HG03039 (cell line): ENCODE measurements around the gene VIPR2.
"Not testable (repeated sequence)": the region's sequence is repeated elsewhere in the genome, so short reads cannot be mapped to it uniquely, and the experiment has no call there.

ENCODE experiments used
- ATAC-seq: cut with Tn5 transposase; IDR thresholded peaks from one replicate; pipeline ENCODE4 v1.9.1; 2021; ENCODE audit warnings: mild to moderate bottlenecking, moderate library complexity; ENCODE audit not compliant: unreplicated experiment

VIPR2 gene

DNA sequence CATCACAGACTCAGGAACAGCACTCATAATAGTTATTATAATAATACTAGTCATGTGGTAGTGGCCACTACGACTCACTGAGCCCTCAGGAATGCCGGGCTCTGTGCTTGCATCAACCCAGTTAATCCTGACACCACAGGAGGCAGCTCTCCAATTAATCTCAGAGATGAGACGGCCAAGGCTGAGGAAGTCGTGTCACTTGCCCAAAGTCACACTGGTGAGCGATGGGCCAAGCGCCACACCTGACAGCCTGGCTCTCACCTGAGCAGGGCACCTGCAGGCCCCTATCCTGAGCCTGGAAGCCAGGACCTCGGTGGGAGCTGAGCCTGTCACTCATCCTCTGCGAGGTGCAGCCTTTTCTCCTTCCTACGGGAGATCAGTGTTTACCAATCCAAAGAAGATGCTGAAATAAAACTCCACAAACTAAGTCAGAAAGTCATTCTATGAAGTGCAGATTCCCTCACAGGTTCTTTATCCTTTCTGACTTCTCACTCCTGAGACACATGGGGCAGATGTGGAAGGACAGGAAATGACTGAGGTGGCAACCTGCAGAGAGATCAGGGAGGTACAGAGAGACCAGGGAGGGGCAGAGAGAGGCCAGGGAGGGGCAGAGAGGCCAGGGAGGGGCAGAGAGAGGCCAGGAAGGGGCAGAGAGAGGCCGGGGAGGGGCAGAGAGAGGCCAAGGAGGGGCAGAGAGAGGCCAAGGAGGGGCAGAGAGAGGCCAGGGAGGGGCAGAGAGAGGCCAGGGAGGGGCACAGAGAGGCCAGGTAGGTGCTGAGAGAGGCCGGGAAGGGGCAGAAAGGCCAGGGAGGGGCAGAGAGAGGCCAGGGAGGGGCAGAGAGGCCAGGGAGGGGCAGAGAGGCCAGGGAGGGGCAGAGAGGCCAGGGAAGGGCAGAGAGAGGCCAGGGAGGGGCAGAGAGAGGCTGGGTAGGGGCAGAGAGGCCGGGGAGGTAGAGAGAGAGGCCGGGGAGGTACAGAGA lies 38.5 kb downstream of the VIPR2 start:
- ATAC-seq = no peak

- no peak for ATAC-seq
These were observed 39.4 kb downstream of the VIPR2 start for GRCh38 chr7:159105066-159105780.

GRCh38 chr7:159104188-159104920 lies 40.3 kb downstream of the VIPR2 start:
- no peak for ATAC-seq

- no peak for ATAC-seq
These were observed 41.1 kb downstream of the VIPR2 start for GRCh38 chr7:159103382-159104187.

GRCh38 chr7:159102681-159103381 lies 41.8 kb downstream of the VIPR2 start:
- no peak for ATAC-seq

- ATAC-seq = not testable (repeated sequence)
These were observed 43.0 kb downstream of the VIPR2 start for GRCh38 chr7:159101661-159102091.

- not testable (repeated sequence) for ATAC-seq
These were observed 43.6 kb downstream of the VIPR2 start for GRCh38 chr7:159101083-159101395.

DNA sequence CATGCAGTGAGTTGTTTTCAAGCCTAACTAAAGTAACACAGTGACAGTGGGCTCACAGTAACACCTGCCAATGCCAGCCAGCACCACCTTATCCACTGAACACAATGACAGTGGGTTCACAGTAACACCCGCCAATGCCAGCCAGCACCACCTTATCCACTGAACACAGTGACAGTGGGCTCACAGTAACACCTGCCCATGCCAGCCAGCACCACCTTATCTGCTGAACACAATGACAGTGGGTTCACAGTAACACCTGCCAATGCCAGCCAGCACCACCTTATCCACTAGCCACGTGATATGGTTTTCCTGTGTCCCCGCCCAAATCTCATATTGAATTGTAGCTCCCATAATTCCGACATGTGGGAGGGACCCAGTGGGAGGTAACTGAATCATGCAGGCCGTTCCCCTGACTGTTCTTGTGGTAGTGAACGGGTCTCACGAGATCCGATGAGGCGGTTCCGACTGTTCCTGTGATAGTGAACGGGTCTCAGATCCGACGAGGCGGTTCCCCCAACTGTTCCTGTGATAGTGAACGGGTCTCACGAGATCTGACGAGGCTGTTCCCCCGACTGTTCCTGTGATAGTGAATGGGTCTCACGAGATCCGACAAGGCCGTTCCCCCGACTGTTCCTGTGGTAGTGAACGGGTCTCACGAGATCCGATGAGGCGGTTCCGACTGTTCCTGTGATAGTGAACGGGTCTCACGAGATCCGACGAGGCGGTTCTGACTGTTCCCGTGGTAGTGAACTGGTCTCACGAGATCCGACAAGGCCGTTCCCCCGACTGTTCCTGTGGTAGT lies 44.2 kb downstream of the VIPR2 start:
- ATAC-seq = not testable (repeated sequence)

- ATAC-seq = no peak
These were observed 44.9 kb downstream of the VIPR2 start for GRCh38 chr7:159099711-159100231.

- no peak for ATAC-seq
These were observed 45.6 kb downstream of the VIPR2 start for GRCh38 chr7:159098811-159099655.

DNA sequence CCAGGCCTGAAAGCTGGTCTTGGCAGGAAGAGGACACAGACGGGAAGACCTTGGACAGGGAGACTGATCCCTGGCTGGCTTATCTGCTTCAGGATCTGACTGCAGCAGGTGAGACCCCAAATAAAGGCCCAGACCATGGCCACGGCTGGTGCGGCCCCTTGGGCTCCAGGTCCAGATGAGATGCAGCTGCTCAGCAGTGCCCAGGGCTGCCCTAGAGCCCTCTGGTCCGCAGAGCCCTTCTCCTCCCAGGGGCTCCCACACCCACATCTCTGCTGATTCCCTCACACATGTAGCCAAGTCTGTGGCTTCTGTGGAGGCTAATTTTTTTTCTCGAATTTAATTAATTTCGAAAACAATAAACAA lies 46.3 kb downstream of the VIPR2 start:
- no peak for ATAC-seq

- no peak for ATAC-seq
These were observed 46.8 kb downstream of the VIPR2 start for GRCh38 chr7:159097661-159098423.

GRCh38 chr7:159096736-159097581 lies 47.7 kb downstream of the VIPR2 start:
- no peak for ATAC-seq

GRCh38 chr7:159095979-159096411 lies 48.7 kb downstream of the VIPR2 start:
- ATAC-seq = no peak

DNA sequence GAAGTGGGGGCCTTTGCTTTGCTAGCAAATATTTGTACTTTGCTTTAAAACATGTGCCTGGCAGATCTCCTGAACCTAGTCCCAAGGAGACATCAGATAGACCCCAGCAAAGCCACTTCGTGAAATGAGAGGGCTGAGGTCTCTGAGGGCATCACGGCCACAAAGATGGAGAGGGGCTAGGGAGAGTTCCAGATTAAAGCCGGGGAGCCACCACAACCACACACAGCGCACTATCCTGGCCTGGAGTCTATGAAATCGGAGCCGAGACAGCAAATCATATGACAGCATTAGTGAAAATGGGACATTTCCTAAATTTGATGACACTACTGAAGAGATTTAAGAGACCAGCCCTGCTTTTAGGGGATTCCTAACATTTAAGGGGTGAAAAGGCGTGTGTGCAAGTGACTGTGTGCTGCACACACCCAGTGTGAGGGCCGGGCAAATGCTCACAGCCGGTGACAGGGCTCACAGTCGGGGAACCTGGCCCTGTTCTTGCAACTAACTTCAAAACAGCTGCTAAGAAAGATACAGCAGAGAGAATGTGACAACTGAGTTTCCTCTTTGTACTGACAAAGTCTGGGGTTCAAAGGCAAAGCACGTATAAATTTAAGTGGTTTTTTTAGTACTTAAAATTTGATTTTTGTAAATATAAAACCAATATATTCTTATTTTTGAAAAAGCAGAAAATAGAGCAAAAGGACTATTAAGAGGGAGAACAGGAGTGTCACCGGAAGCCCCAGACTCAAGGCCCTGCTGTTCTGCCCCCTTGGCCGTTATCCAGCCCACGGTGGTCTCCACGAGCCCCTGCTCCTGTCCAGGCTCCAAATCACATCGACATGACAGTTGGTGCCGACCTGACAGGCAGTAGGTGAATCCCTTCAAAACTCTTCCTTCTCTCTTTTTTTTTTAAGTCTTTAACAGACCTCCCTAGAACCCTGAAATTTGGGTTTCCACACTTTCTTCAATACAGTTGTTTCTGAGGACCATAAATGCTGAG lies 49.5 kb downstream of the VIPR2 start:
- no peak for ATAC-seq
